ENCODE measurements around the gene DGKH. TPM values are rescaled to one million over a fixed set of nuclear protein-coding genes. Genes with fewer than 3 reads are reported as not detected.

DGKH gene
- polyA plus RNA-seq, 1 donor from 2014 or later = 3.5 TPM

DNA sequence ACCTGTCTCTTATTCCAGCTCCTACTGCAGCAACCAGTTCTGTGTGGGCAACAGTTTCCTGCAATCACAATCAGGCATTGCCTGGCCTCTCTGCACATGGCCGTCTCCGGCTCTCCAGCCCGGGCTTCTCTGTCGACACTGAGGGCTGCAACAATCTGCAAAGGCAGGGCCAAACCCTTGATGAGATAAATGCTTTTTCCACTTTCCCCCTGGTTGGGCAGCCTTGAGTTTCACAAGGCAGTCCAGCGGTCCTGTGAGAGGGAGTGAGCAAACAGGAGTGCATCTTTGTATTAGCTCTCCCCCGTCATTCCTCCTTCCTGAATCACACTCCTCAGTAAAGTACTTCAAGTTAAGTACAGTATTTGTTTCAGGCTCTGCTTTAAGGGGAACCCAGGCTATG, 46.9 kb upstream of the DGKH start:
- no peak for TF ChIP-seq SMC3 (conservative IDR thresholded peaks at IDR 0.05; ENCODE audit: poor library complexity)
- TF ChIP-seq CTCF (IDR thresholded peaks at IDR 0.05; ENCODE audit: poor library complexity, severe bottlenecking) = no peak
- TF ChIP-seq MXI1 (conservative IDR thresholded peaks at IDR 0.05; ENCODE audit: poor library complexity, severe bottlenecking) = no peak
- no peak for TF ChIP-seq TAF1 (IDR thresholded peaks at IDR 0.05; ENCODE audit: low read depth)
- TF ChIP-seq EP300 (conservative IDR thresholded peaks at IDR 0.05; ENCODE audit: poor library complexity, severe bottlenecking) = no peak
- no peak for TF ChIP-seq REST (IDR thresholded peaks at IDR 0.05; ENCODE audit: borderline replicate concordance)
- no peak for TF ChIP-seq RAD21 (conservative IDR thresholded peaks at IDR 0.05)
- no peak for TF ChIP-seq POLR2AphosphoS5 (IDR thresholded peaks at IDR 0.05)
- Histone ChIP-seq H3K79me2 (replicated peaks; ENCODE audit: insufficient read depth, low read length) (no peaks in the 10 kb centered on the region), H3K9ac (ENCODE audit: low read length) (no peak overlapping the region), H3K27ac (ENCODE audit: low read length) (no peak overlapping the region), H2AFZ (ENCODE audit: low read depth, low read length) (no peak overlapping the region), H3K27me3 (ENCODE audit: insufficient read depth, low read depth, low read length) (no peaks in the 10 kb centered on the region), H3K9me3 (ENCODE audit: low read length) (no peaks in the 10 kb centered on the region), H4K20me1 (ENCODE audit: insufficient read depth) (no peaks in the 10 kb centered on the region), H3K9me2 (ENCODE audit: insufficient read depth, low read length) (no peaks in the 10 kb centered on the region), H3K4me3 (ENCODE audit: low read length) (no peak overlapping the region), H3K4me2 (ENCODE audit: low read length) (no peak overlapping the region), H3F3A (ENCODE audit: insufficient read depth, low read length, poor library complexity, severe bottlenecking) (no peaks in the 10 kb centered on the region), H3K36me3 (ENCODE audit: insufficient read depth, low read length) (no peaks in the 10 kb centered on the region)

DNA sequence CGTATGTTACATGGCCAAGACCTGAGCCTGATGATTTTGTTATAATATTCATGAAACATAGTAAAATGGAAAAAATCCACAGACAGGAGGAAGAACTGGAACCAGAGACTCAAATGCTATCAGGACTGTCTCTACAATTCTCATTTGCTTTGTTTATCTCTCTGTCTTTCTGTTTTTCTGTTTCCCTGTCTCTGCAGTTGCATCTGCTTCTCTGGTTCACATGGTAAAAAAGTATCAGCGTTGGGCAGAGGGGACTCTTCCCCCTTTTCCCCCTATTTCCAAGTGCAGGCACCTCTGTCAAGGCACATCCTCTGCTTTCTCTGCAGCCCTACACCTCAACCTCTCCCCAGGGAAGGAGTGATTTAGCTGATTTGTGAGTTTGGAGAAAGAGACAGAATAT, 46.4 kb upstream of the DGKH start:
- Histone ChIP-seq H3K27me3 (ENCODE audit: insufficient read depth, low read depth, low read length) (no peaks in the 10 kb centered on the region), H2AFZ (ENCODE audit: low read depth, low read length) (no peak overlapping the region), H3F3A (ENCODE audit: insufficient read depth, low read length, poor library complexity, severe bottlenecking) (no peaks in the 10 kb centered on the region), H3K27ac (ENCODE audit: low read length) (no peak overlapping the region), H3K4me3 (ENCODE audit: low read length) (no peak overlapping the region), H3K36me3 (ENCODE audit: insufficient read depth, low read length) (no peaks in the 10 kb centered on the region), H3K9ac (ENCODE audit: low read length) (no peak overlapping the region), H3K4me2 (ENCODE audit: low read length) (no peak overlapping the region), H3K9me2 (ENCODE audit: insufficient read depth, low read length) (no peaks in the 10 kb centered on the region), H3K9me3 (ENCODE audit: low read length) (no peaks in the 10 kb centered on the region), H3K79me2 (replicated peaks; ENCODE audit: insufficient read depth, low read length) (no peaks in the 10 kb centered on the region), H4K20me1 (ENCODE audit: insufficient read depth) (no peaks in the 10 kb centered on the region)
- TF ChIP-seq EP300 (conservative IDR thresholded peaks at IDR 0.05; ENCODE audit: poor library complexity, severe bottlenecking) (no peak), EZH2 (IDR thresholded peaks at IDR 0.05; ENCODE audit: borderline replicate concordance, insufficient read depth, low read length, poor library complexity, severe bottlenecking) (no peak), RAD21 (conservative IDR thresholded peaks at IDR 0.05) (no peak), SMC3 (conservative IDR thresholded peaks at IDR 0.05; ENCODE audit: poor library complexity) (no peak), CTCF (IDR thresholded peaks at IDR 0.05; ENCODE audit: poor library complexity, severe bottlenecking) (no peak), TAF1 (IDR thresholded peaks at IDR 0.05; ENCODE audit: low read depth) (no peak), MXI1 (conservative IDR thresholded peaks at IDR 0.05; ENCODE audit: poor library complexity, severe bottlenecking) (no peak), REST (IDR thresholded peaks at IDR 0.05; ENCODE audit: borderline replicate concordance) (no peak), POLR2AphosphoS5 (IDR thresholded peaks at IDR 0.05) (no peak)

All from neural cell (in vitro differentiated cells).